Stimulated activated naive B cell treated with anti-CD40 and anti-IgM and Interleukin-4, amounts not matched to agents 10 μg/mL and 1 μg/mL and 100 μg/mL, for 72 hours (primary cell): ENCODE measurements around the gene JARID2.
"Not testable (repeated sequence)": the region's sequence is repeated elsewhere in the genome, so short reads cannot be mapped to it uniquely, and the experiment has no call there.

Experiments
- ATAC-seq, 2 donors: fragments of 150-1000 bp; cut with Tn5 transposase; replicated peaks; 2 replicates each; pipeline ENCODE4 v1.10.0; 2021; ENCODE audit warnings: moderate library complexity in 1 of 2
- DNase-seq: peaks from one replicate; pipeline ENCODE4 v3.0.0; 2021
- H3K27ac Mint-ChIP-seq: one replicate; pipeline ENCODE4 v1.8.0; 2022; ENCODE audit warnings: mild to moderate bottlenecking, mixed read lengths
- H3K27me3 Mint-ChIP-seq, 2 donors: one replicate each; pipeline ENCODE4 v1.8.0; 2022; ENCODE audit warnings: mixed read lengths in 2 of 2
- H3K36me3 Mint-ChIP-seq, 2 donors: one replicate each; pipeline ENCODE4 v1.8.0; 2022; ENCODE audit warnings: mixed read lengths in 2 of 2, mild to moderate bottlenecking in 1 of 2
- H3K4me1 Mint-ChIP-seq, 2 donors: one replicate each; pipeline ENCODE4 v1.8.0; 2022; ENCODE audit warnings: mixed read lengths in 2 of 2, mild to moderate bottlenecking in 1 of 2
- H3K4me3 Mint-ChIP-seq, 2 donors: one replicate each; pipeline ENCODE4 v1.8.0; 2022; ENCODE audit warnings: mild to moderate bottlenecking in 2 of 2, mixed read lengths in 2 of 2, moderate library complexity in 1 of 2
- H3K9me3 Mint-ChIP-seq, 2 donors: one replicate each; pipeline ENCODE4 v1.8.0; 2022; ENCODE audit warnings: mixed read lengths in 2 of 2, mild to moderate bottlenecking in 1 of 2

JARID2 gene

GRCh38 chr6:15312500-15312899, 66.6 kb downstream of the JARID2 start:
- ATAC-seq (peak; percentile 26 to 45), DNase-seq (no peak)
- peak overlapping the region; percentile 4 for H3K27ac Mint-ChIP-seq
- H3K36me3 Mint-ChIP-seq = peaks cover 1 to 6% of the 10 kb centered on the region in 2 donors
- no peaks in the 10 kb centered on the region for H3K9me3 Mint-ChIP-seq
- no peaks in the 10 kb centered on the region for H3K27me3 Mint-ChIP-seq
- peak overlapping the region; percentile 8 to 17 for H3K4me3 Mint-ChIP-seq
- peaks cover 63 to 92% of the 10 kb centered on the region in 2 donors for H3K4me1 Mint-ChIP-seq

- no peak for DNase-seq
- Mint-ChIP-seq H3K9me3 (no peaks in the 10 kb centered on the region), H3K4me3 (peak overlapping the region; percentile 8 to 17), H3K36me3 (peaks cover 1 to 14% of the 10 kb centered on the region in 2 donors), H3K27me3 (no peaks in the 10 kb centered on the region), H3K4me1 (peaks cover 65 to 92% of the 10 kb centered on the region in 2 donors), H3K27ac (peak overlapping the region; percentile 4)
- peak; percentile 30 to 39 for ATAC-seq
These were observed 67.5 kb downstream of the JARID2 start for GRCh38 chr6:15313367-15313766.

GRCh38 chr6:15316754-15317153, 70.9 kb downstream of the JARID2 start:
- no peak for ATAC-seq
- H3K27me3 Mint-ChIP-seq = no peaks in the 10 kb centered on the region
- peak overlapping the region; percentile 17 to 18 for H3K4me3 Mint-ChIP-seq
- H3K36me3 Mint-ChIP-seq = peaks cover 1 to 26% of the 10 kb centered on the region in 2 donors
- peaks cover 75 to 95% of the 10 kb centered on the region in 2 donors for H3K4me1 Mint-ChIP-seq
- no peaks in the 10 kb centered on the region for H3K9me3 Mint-ChIP-seq
- no peak for DNase-seq
- H3K27ac Mint-ChIP-seq = peak overlapping the region; percentile 52

- peak; percentile 51 to 55 for ATAC-seq
- peaks cover 78 to 96% of the 10 kb centered on the region in 2 donors for H3K4me1 Mint-ChIP-seq
These were observed 71.4 kb downstream of the JARID2 start for GRCh38 chr6:15317251-15317650.

GRCh38 chr6:15317934-15318902, 72.3 kb downstream of the JARID2 start:
- ATAC-seq (no peak), DNase-seq (no peak)
- Mint-ChIP-seq H3K4me1 (peaks cover 77 to 96% of the 10 kb centered on the region in 2 donors), H3K36me3 (peaks cover 1 to 21% of the 10 kb centered on the region in 2 donors), H3K27ac (peak overlapping the region; percentile 70), H3K27me3 (no peaks in the 10 kb centered on the region), H3K9me3 (no peaks in the 10 kb centered on the region), H3K4me3 (peak overlapping the region; percentile 29 to 55)

More at GRCh38 chr6:15317251-15317650, 71.4 kb downstream of the JARID2 start:
- H3K27ac Mint-ChIP-seq = peak overlapping the region; percentile 70
- H3K9me3 Mint-ChIP-seq = no peaks in the 10 kb centered on the region
- no peaks in the 10 kb centered on the region for H3K27me3 Mint-ChIP-seq
- DNase-seq = no peak
- H3K4me3 Mint-ChIP-seq = peak overlapping the region; percentile 29 to 55
- peaks cover 1 to 26% of the 10 kb centered on the region in 2 donors for H3K36me3 Mint-ChIP-seq

- DNase-seq = no peak
- Mint-ChIP-seq H3K4me1 (peaks cover 72 to 88% of the 10 kb centered on the region in 2 donors), H3K9me3 (no peaks in the 10 kb centered on the region), H3K4me3 (peak overlapping the region in 1 of 2 donors; percentile 41), H3K27me3 (no peaks in the 10 kb centered on the region), H3K36me3 (peaks cover 5 to 25% of the 10 kb centered on the region in 2 donors), H3K27ac (peak overlapping the region; percentile 81)
- ATAC-seq = peak; percentile 33 to 42
These were observed 73.8 kb downstream of the JARID2 start for GRCh38 chr6:15319677-15320076.

- H3K27ac Mint-ChIP-seq = no peak overlapping the region
- H3K4me1 Mint-ChIP-seq = peaks cover 71 to 90% of the 10 kb centered on the region in 2 donors
- DNase-seq (no peak), ATAC-seq (no peak)
- H3K9me3 Mint-ChIP-seq = no peaks in the 10 kb centered on the region
- H3K27me3 Mint-ChIP-seq = no peaks in the 10 kb centered on the region
- no peak overlapping the region for H3K4me3 Mint-ChIP-seq
- H3K36me3 Mint-ChIP-seq = peaks cover 6 to 30% of the 10 kb centered on the region in 2 donors
These were observed 74.8 kb downstream of the JARID2 start for GRCh38 chr6:15320693-15321092.

GRCh38 chr6:15322184-15322583, 76.3 kb downstream of the JARID2 start:
- no peak for DNase-seq
- H3K27me3 Mint-ChIP-seq = no peaks in the 10 kb centered on the region
- no peaks in the 10 kb centered on the region for H3K9me3 Mint-ChIP-seq
- H3K36me3 Mint-ChIP-seq = peaks cover 6 to 30% of the 10 kb centered on the region in 2 donors
- H3K4me3 Mint-ChIP-seq = no peak overlapping the region
- no peak for ATAC-seq
- peak overlapping the region; percentile 81 for H3K27ac Mint-ChIP-seq
- H3K4me1 Mint-ChIP-seq = peaks cover 72 to 90% of the 10 kb centered on the region in 2 donors

GRCh38 chr6:15322781-15323536, 77.1 kb downstream of the JARID2 start:
- peaks cover 6 to 28% of the 10 kb centered on the region in 2 donors for H3K36me3 Mint-ChIP-seq
- no peak for DNase-seq
- no peak overlapping the region for H3K4me3 Mint-ChIP-seq
- no peaks in the 10 kb centered on the region for H3K9me3 Mint-ChIP-seq
- peak overlapping the region; percentile 47 for H3K27ac Mint-ChIP-seq
- no peaks in the 10 kb centered on the region for H3K27me3 Mint-ChIP-seq
- H3K4me1 Mint-ChIP-seq = peaks cover 72 to 90% of the 10 kb centered on the region in 2 donors
- no peak for ATAC-seq

GRCh38 chr6:15323611-15324010, 77.7 kb downstream of the JARID2 start:
- not testable (repeated sequence) for H3K9me3 Mint-ChIP-seq, H3K27me3 Mint-ChIP-seq, ATAC-seq, DNase-seq, H3K4me3 Mint-ChIP-seq, H3K27ac Mint-ChIP-seq
- peaks cover 6 to 23% of the 10 kb centered on the region in 2 donors for H3K36me3 Mint-ChIP-seq
- peaks cover 71 to 90% of the 10 kb centered on the region in 2 donors for H3K4me1 Mint-ChIP-seq

- peak overlapping the region; percentile 14 for H3K27ac Mint-ChIP-seq
These were observed 78.6 kb downstream of the JARID2 start for GRCh38 chr6:15324427-15324985.

GRCh38 chr6:15325540-15325955, 79.7 kb downstream of the JARID2 start:
- no peak for DNase-seq
- Mint-ChIP-seq H3K9me3 (no peaks in the 10 kb centered on the region), H3K27ac (peak overlapping the region; percentile 56), H3K4me1 (peaks cover 69 to 90% of the 10 kb centered on the region in 2 donors), H3K36me3 (peaks cover 6 to 12% of the 10 kb centered on the region in 2 donors), H3K4me3 (peak overlapping the region in 1 of 2 donors; percentile 35), H3K27me3 (no peaks in the 10 kb centered on the region)
- ATAC-seq = no peak

More at GRCh38 chr6:15324427-15324985, 78.6 kb downstream of the JARID2 start:
- H3K27me3 Mint-ChIP-seq = no peaks in the 10 kb centered on the region
- DNase-seq = no peak
- ATAC-seq = no peak
- no peaks in the 10 kb centered on the region for H3K9me3 Mint-ChIP-seq
- H3K36me3 Mint-ChIP-seq = peaks cover 6 to 19% of the 10 kb centered on the region in 2 donors
- peaks cover 71 to 90% of the 10 kb centered on the region in 2 donors for H3K4me1 Mint-ChIP-seq
- no peak overlapping the region for H3K4me3 Mint-ChIP-seq

GRCh38 chr6:15326067-15326614, 80.3 kb downstream of the JARID2 start:
- no peak for DNase-seq
- no peaks in the 10 kb centered on the region for H3K27me3 Mint-ChIP-seq
- H3K4me3 Mint-ChIP-seq = no peak overlapping the region
- H3K36me3 Mint-ChIP-seq = peaks cover 7 to 12% of the 10 kb centered on the region in 2 donors
- ATAC-seq = no peak
- no peak overlapping the region for H3K27ac Mint-ChIP-seq
- peaks cover 70 to 90% of the 10 kb centered on the region in 2 donors for H3K4me1 Mint-ChIP-seq
- no peaks in the 10 kb centered on the region for H3K9me3 Mint-ChIP-seq
